Measurements from ENCODE around the gene ANO6. TPM values are rescaled to one million over a fixed set of nuclear protein-coding genes. Genes with fewer than 3 reads are reported as not detected.

Gene ANO6
- total RNA-seq, 3 donors from 2014 or later (not counting 1 experiment from before 2014, with no cell fraction given): 26.6 to 31.0 (median 30.4) TPM

GRCh38 chr12:45425426-45425825, 209.5 kb downstream of the ANO6 start:
- no peak overlapping the region for H3K27ac ChIP-seq (ENCODE audit: low read length)
- H3K36me3 ChIP-seq (ENCODE audit: control insufficient read depth, insufficient read depth, low read length): peaks cover 24% of the 10 kb centered on the region
- Mint-ChIP-seq H3K36me3 (peaks cover 31% of the 10 kb centered on the region), H3K9me3 (no peaks in the 10 kb centered on the region), H3K27ac (no peak overlapping the region), H3K4me3 (no peak overlapping the region), H3K27me3 (ENCODE audit: low read depth in 2 of 2) (no peaks in the 10 kb centered on the region), H3K4me1 (peaks cover 5 to 8% of the 10 kb centered on the region in 2 donors)
- 95% methylated on average over 4 of the region's 4 CpGs for WGBS (ENCODE audit: insufficient coverage)
- ATAC-seq: no peak
- DNase-seq: no peak
- TF ChIP-seq CTCF (IDR thresholded peaks at IDR 0.05): no peak
- H3K9me3 ChIP-seq (ENCODE audit: control insufficient read depth, insufficient read depth, low read length): no peaks in the 10 kb centered on the region
- no peaks in the 10 kb centered on the region for H3K4me1 ChIP-seq (ENCODE audit: control insufficient read depth, insufficient read depth, low read length)
- intact Hi-C loops (cut with micrococcal nuclease): no loop called here
- H3K27me3 ChIP-seq (ENCODE audit: control insufficient read depth, insufficient read depth, low read length): no peaks in the 10 kb centered on the region
- H3K4me3 ChIP-seq (ENCODE audit: low read length): no peak overlapping the region

- intact Hi-C loops (cut with micrococcal nuclease): no loop called here
- no peak for ATAC-seq
- Histone ChIP-seq H3K36me3 (ENCODE audit: control insufficient read depth, insufficient read depth, low read length) (peaks cover 20% of the 10 kb centered on the region), H3K4me1 (ENCODE audit: control insufficient read depth, insufficient read depth, low read length) (no peaks in the 10 kb centered on the region), H3K9me3 (ENCODE audit: control insufficient read depth, insufficient read depth, low read length) (no peaks in the 10 kb centered on the region), H3K27me3 (ENCODE audit: control insufficient read depth, insufficient read depth, low read length) (no peaks in the 10 kb centered on the region), H3K27ac (ENCODE audit: low read length) (no peak overlapping the region), H3K4me3 (ENCODE audit: low read length) (no peak overlapping the region)
- Mint-ChIP-seq H3K36me3 (peaks cover 31% of the 10 kb centered on the region), H3K27me3 (ENCODE audit: low read depth in 2 of 2) (no peaks in the 10 kb centered on the region), H3K9me3 (no peaks in the 10 kb centered on the region), H3K4me3 (no peak overlapping the region), H3K4me1 (peaks cover 8 to 12% of the 10 kb centered on the region in 2 donors), H3K27ac (no peak overlapping the region)
- DNase-seq: no peak
- TF ChIP-seq CTCF (IDR thresholded peaks at IDR 0.05): no peak
- WGBS (ENCODE audit: insufficient coverage): 74% methylated on average over 4 of the region's 4 CpGs
These were observed 210.4 kb downstream of the ANO6 start for GRCh38 chr12:45426294-45426693.

GRCh38 chr12:45427042-45427441, 211.1 kb downstream of the ANO6 start:
- Histone ChIP-seq H3K4me1 (ENCODE audit: control insufficient read depth, insufficient read depth, low read length) (no peaks in the 10 kb centered on the region), H3K27me3 (ENCODE audit: control insufficient read depth, insufficient read depth, low read length) (no peaks in the 10 kb centered on the region), H3K27ac (ENCODE audit: low read length) (no peak overlapping the region), H3K36me3 (ENCODE audit: control insufficient read depth, insufficient read depth, low read length) (peaks cover 14% of the 10 kb centered on the region), H3K4me3 (ENCODE audit: low read length) (no peak overlapping the region), H3K9me3 (ENCODE audit: control insufficient read depth, insufficient read depth, low read length) (no peaks in the 10 kb centered on the region)
- 98% methylated on average over 4 of the region's 4 CpGs for WGBS (ENCODE audit: insufficient coverage)
- Mint-ChIP-seq H3K4me3 (no peak overlapping the region), H3K4me1 (peaks cover 12 to 19% of the 10 kb centered on the region in 2 donors), H3K36me3 (peaks cover 31% of the 10 kb centered on the region), H3K9me3 (no peaks in the 10 kb centered on the region), H3K27me3 (ENCODE audit: low read depth in 2 of 2) (no peaks in the 10 kb centered on the region), H3K27ac (no peak overlapping the region)
- intact Hi-C loops (cut with micrococcal nuclease): no loop called here
- no peak for TF ChIP-seq CTCF (IDR thresholded peaks at IDR 0.05)
- no peak for DNase-seq
- no peak for ATAC-seq

- Mint-ChIP-seq H3K27me3 (ENCODE audit: low read depth in 2 of 2) (no peaks in the 10 kb centered on the region), H3K36me3 (peaks cover 18% of the 10 kb centered on the region), H3K27ac (no peak overlapping the region), H3K4me1 (peaks cover 8 to 14% of the 10 kb centered on the region in 2 donors), H3K9me3 (no peaks in the 10 kb centered on the region), H3K4me3 (no peak overlapping the region)
- no peak for DNase-seq
- H3K36me3 ChIP-seq (ENCODE audit: control insufficient read depth, insufficient read depth, low read length): peaks cover 7% of the 10 kb centered on the region
- no peak for TF ChIP-seq CTCF (IDR thresholded peaks at IDR 0.05)
- no peak overlapping the region for H3K4me3 ChIP-seq (ENCODE audit: low read length)
- H3K9me3 ChIP-seq (ENCODE audit: control insufficient read depth, insufficient read depth, low read length): no peaks in the 10 kb centered on the region
- H3K4me1 ChIP-seq (ENCODE audit: control insufficient read depth, insufficient read depth, low read length): no peaks in the 10 kb centered on the region
- ATAC-seq: no peak
- no peak overlapping the region for H3K27ac ChIP-seq (ENCODE audit: low read length)
- H3K27me3 ChIP-seq (ENCODE audit: control insufficient read depth, insufficient read depth, low read length): no peaks in the 10 kb centered on the region
- 100% methylated on average over 1 of the region's 1 CpG for WGBS (ENCODE audit: insufficient coverage)
- intact Hi-C loops (cut with micrococcal nuclease): no loop called here
These were observed 213.9 kb downstream of the ANO6 start for GRCh38 chr12:45429831-45430230.
